Stimulated activated memory B cell treated with anti-CD40 and anti-IgM and Interleukin-4, amounts not matched to agents 10 μg/mL and 1 μg/mL and 100 μg/mL, for 72 hours (primary cell): ENCODE data around the gene PRM1.
A peak's percentile ranks its signal among the peaks of the same experiment; 100 is the strongest.

Source experiments
- ATAC-seq: fragments of 150-1000 bp; cut with Tn5 transposase; 2 replicates; pipeline ENCODE4 v1.10.0; 2021
- H3K27ac Mint-ChIP-seq: one replicate; pipeline ENCODE4 v1.8.0; 2022; ENCODE audit warnings: mild to moderate bottlenecking, mixed read lengths
- H3K27me3 Mint-ChIP-seq: one replicate; pipeline ENCODE4 v1.8.0; 2022; ENCODE audit warnings: mixed read lengths
- H3K36me3 Mint-ChIP-seq: one replicate; pipeline ENCODE4 v1.8.0; 2022; ENCODE audit warnings: mixed read lengths
- H3K4me1 Mint-ChIP-seq: one replicate; pipeline ENCODE4 v1.8.0; 2022; ENCODE audit warnings: mixed read lengths
- H3K4me3 Mint-ChIP-seq: one replicate; pipeline ENCODE4 v1.8.0; 2022; ENCODE audit warnings: mild to moderate bottlenecking, moderate library complexity, mixed read lengths
- H3K9me3 Mint-ChIP-seq: one replicate; pipeline ENCODE4 v1.8.0; 2022; ENCODE audit warnings: mixed read lengths

PRM1 gene

GRCh38 chr16:11272921-11273720, 8.0 kb downstream of the PRM1 start, which contains the start of gene PRM3:
Gene PRM3, minus strand, starts transcription at chr16:11273629. Its CDS starts 34 bp downstream, at chr16:11273595.
- ATAC-seq = no peak
- no peak within 1 kb of the TSS for H3K27ac Mint-ChIP-seq
- H3K9me3 Mint-ChIP-seq = no peaks in the 10 kb centered on the region
- no peaks in the 10 kb centered on the region for H3K27me3 Mint-ChIP-seq
- no peaks in the 10 kb centered on the region for H3K4me1 Mint-ChIP-seq
- no peak within 1 kb of the TSS for H3K4me3 Mint-ChIP-seq
- H3K36me3 Mint-ChIP-seq = no peaks in the 10 kb centered on the region

GRCh38 chr16:11272484-11272883, 8.6 kb downstream of the PRM1 start:
- H3K36me3 Mint-ChIP-seq = no peaks in the 10 kb centered on the region

GRCh38 chr16:11271610-11272009, 9.5 kb downstream of the PRM1 start:
- Mint-ChIP-seq H3K4me1 (no peaks in the 10 kb centered on the region), H3K36me3 (no peaks in the 10 kb centered on the region), H3K9me3 (no peaks in the 10 kb centered on the region), H3K27me3 (no peaks in the 10 kb centered on the region), H3K4me3 (no peak overlapping the region), H3K27ac (no peak overlapping the region)
- ATAC-seq = no peak

More at GRCh38 chr16:11272484-11272883, 8.6 kb downstream of the PRM1 start:
- Mint-ChIP-seq H3K27me3 (no peaks in the 10 kb centered on the region), H3K4me1 (no peaks in the 10 kb centered on the region), H3K9me3 (no peaks in the 10 kb centered on the region), H3K4me3 (no peak overlapping the region), H3K27ac (no peak overlapping the region)
- ATAC-seq = no peak

- ATAC-seq = no peak
- Mint-ChIP-seq H3K9me3 (no peaks in the 10 kb centered on the region), H3K36me3 (no peaks in the 10 kb centered on the region), H3K27me3 (no peaks in the 10 kb centered on the region), H3K4me1 (no peaks in the 10 kb centered on the region), H3K27ac (no peak overlapping the region), H3K4me3 (no peak overlapping the region)
These were observed 10.4 kb downstream of the PRM1 start for GRCh38 chr16:11270602-11271162.

- Mint-ChIP-seq H3K4me3 (no peak within 1 kb of the TSS), H3K9me3 (no peaks in the 10 kb centered on the region), H3K36me3 (no peaks in the 10 kb centered on the region), H3K27me3 (no peaks in the 10 kb centered on the region), H3K4me1 (peaks cover 10% of the 10 kb centered on the region), H3K27ac (peak within 1 kb of the TSS; percentile 3)
- no peak for ATAC-seq
These were observed 12.2 kb downstream of the PRM1 start, which contains the start of gene TNP2 for GRCh38 chr16:11268921-11269375. Gene TNP2, minus strand, starts transcription at chr16:11269325. Its CDS starts 63 bp downstream, at chr16:11269262.

GRCh38 chr16:11265124-11265523, 16.0 kb downstream of the PRM1 start:
- Mint-ChIP-seq H3K27ac (no peak overlapping the region), H3K36me3 (no peaks in the 10 kb centered on the region), H3K4me3 (no peak overlapping the region), H3K27me3 (no peaks in the 10 kb centered on the region), H3K4me1 (peaks cover 21% of the 10 kb centered on the region), H3K9me3 (no peaks in the 10 kb centered on the region)
- ATAC-seq = no peak

- H3K27me3 Mint-ChIP-seq = no peaks in the 10 kb centered on the region
- H3K36me3 Mint-ChIP-seq = no peaks in the 10 kb centered on the region
- peak; percentile 58 for ATAC-seq
- H3K9me3 Mint-ChIP-seq = no peaks in the 10 kb centered on the region
- no peak overlapping the region for H3K4me3 Mint-ChIP-seq
- H3K4me1 Mint-ChIP-seq = peaks cover 21% of the 10 kb centered on the region
- H3K27ac Mint-ChIP-seq = peak overlapping the region; percentile 74
These were observed 16.8 kb downstream of the PRM1 start for GRCh38 chr16:11264155-11264832.

GRCh38 chr16:11263737-11264136, 17.4 kb downstream of the PRM1 start:
- no peaks in the 10 kb centered on the region for H3K36me3 Mint-ChIP-seq
- no peak overlapping the region for H3K4me3 Mint-ChIP-seq
- no peaks in the 10 kb centered on the region for H3K9me3 Mint-ChIP-seq
- peaks cover 26% of the 10 kb centered on the region for H3K4me1 Mint-ChIP-seq
- peak; percentile 67 for ATAC-seq
- H3K27ac Mint-ChIP-seq = peak overlapping the region; percentile 74
- no peaks in the 10 kb centered on the region for H3K27me3 Mint-ChIP-seq

- no peaks in the 10 kb centered on the region for H3K36me3 Mint-ChIP-seq
- peaks cover 34% of the 10 kb centered on the region for H3K4me1 Mint-ChIP-seq
- no peaks in the 10 kb centered on the region for H3K9me3 Mint-ChIP-seq
- H3K4me3 Mint-ChIP-seq = no peak overlapping the region
- peak overlapping the region; percentile 74 for H3K27ac Mint-ChIP-seq
- ATAC-seq = no peak
- H3K27me3 Mint-ChIP-seq = no peaks in the 10 kb centered on the region
These were observed 18.2 kb downstream of the PRM1 start for GRCh38 chr16:11262915-11263314.

- H3K27ac Mint-ChIP-seq = peak overlapping the region; percentile 1
- H3K4me3 Mint-ChIP-seq = no peak overlapping the region
- no peaks in the 10 kb centered on the region for H3K9me3 Mint-ChIP-seq
- ATAC-seq = no peak
- peaks cover 44% of the 10 kb centered on the region for H3K4me1 Mint-ChIP-seq
- H3K27me3 Mint-ChIP-seq = no peaks in the 10 kb centered on the region
- H3K36me3 Mint-ChIP-seq = no peaks in the 10 kb centered on the region
These were observed 20.5 kb downstream of the PRM1 start for GRCh38 chr16:11260596-11260966.

GRCh38 chr16:11259655-11260595, 21.2 kb downstream of the PRM1 start:
- H3K4me3 Mint-ChIP-seq = no peak overlapping the region
- H3K4me1 Mint-ChIP-seq = peaks cover 43% of the 10 kb centered on the region
- no peaks in the 10 kb centered on the region for H3K27me3 Mint-ChIP-seq
- no peaks in the 10 kb centered on the region for H3K9me3 Mint-ChIP-seq
- H3K27ac Mint-ChIP-seq = peak overlapping the region; percentile 1
- peaks cover 6% of the 10 kb centered on the region for H3K36me3 Mint-ChIP-seq
- no peak for ATAC-seq

- Mint-ChIP-seq H3K27me3 (no peaks in the 10 kb centered on the region), H3K4me1 (peaks cover 34% of the 10 kb centered on the region), H3K36me3 (peaks cover 17% of the 10 kb centered on the region), H3K4me3 (peak overlapping the region; percentile 42), H3K27ac (peak overlapping the region; percentile 1), H3K9me3 (no peaks in the 10 kb centered on the region)
- no peak for ATAC-seq
These were observed 22.3 kb downstream of the PRM1 start for GRCh38 chr16:11258553-11259492.

- Mint-ChIP-seq H3K36me3 (peaks cover 31% of the 10 kb centered on the region), H3K27ac (peak overlapping the region; percentile 90), H3K4me3 (peak overlapping the region; percentile 88), H3K4me1 (peaks cover 39% of the 10 kb centered on the region), H3K9me3 (no peaks in the 10 kb centered on the region), H3K27me3 (no peaks in the 10 kb centered on the region)
- peak; percentile 13 for ATAC-seq
These were observed 23.8 kb downstream of the PRM1 start for GRCh38 chr16:11257131-11257938.
